GM23338 (cell line): ENCODE measurements around the gene TRMT61A. TPM values are rescaled to one million over a fixed set of nuclear protein-coding genes. Genes with fewer than 3 reads are reported as not detected.

Experiments used
- ATAC-seq: fragments of 200-7000 bp; cut with Tn5 transposase; 3 replicates; pipeline ENCODE4 v1.9.1; 2020
- DNase-seq: peaks from one replicate; pipeline ENCODE4 v3.0.0-alpha.2; 2015; ENCODE audit warnings: low spot score
- H2AFZ ChIP-seq: fragments of 200-600 bp; sonication (generic); 2 replicates; pipeline ENCODE4 v1.8.0; 2016; ENCODE audit warnings: antibody characterized with exemption, mild to moderate bottlenecking, moderate library complexity
- H3F3A ChIP-seq: fragments of 200-600 bp; sonication (generic); replicated peaks from 2 replicates; pipeline ENCODE4 v1.8.0; 2017; ENCODE audit warnings: antibody characterized with exemption, mixed run types, low read depth
- H3K27ac ChIP-seq: fragments of 200-600 bp; sonication (generic); 2 replicates; pipeline ENCODE4 v1.6.1; 2016; ENCODE audit warnings: low read depth
- H3K27me3 ChIP-seq: fragments of 200-600 bp; sonication (generic); 2 replicates; pipeline ENCODE4 v1.8.0; 2016; ENCODE audit warnings: mild to moderate bottlenecking, mixed run types, moderate library complexity; ENCODE audit not compliant: insufficient read depth
- H3K36me3 ChIP-seq: fragments of 200-600 bp; sonication (generic); 2 replicates; pipeline ENCODE4 v1.8.0; 2016; ENCODE audit warnings: mild to moderate bottlenecking; ENCODE audit not compliant: insufficient read depth
- H3K4me1 ChIP-seq: fragments of 200-600 bp; sonication (generic); 2 replicates; pipeline ENCODE4 v1.8.0; 2016; ENCODE audit warnings: mild to moderate bottlenecking, moderate library complexity; ENCODE audit not compliant: insufficient read depth
- H3K4me2 ChIP-seq: fragments of 200-600 bp; sonication (generic); 2 replicates; pipeline ENCODE4 v1.7.1; 2017; ENCODE audit warnings: mixed run types
- H3K4me3 ChIP-seq: fragments of 200-600 bp; sonication (generic); 2 replicates; pipeline ENCODE4 v1.6.1; 2016; ENCODE audit warnings: mixed run types
- H3K79me2 ChIP-seq: fragments of 200-600 bp; sonication (generic); replicated peaks from 2 replicates; pipeline ENCODE4 v1.8.0; 2017; ENCODE audit warnings: mild to moderate bottlenecking; ENCODE audit not compliant: insufficient read depth
- H3K9me2 ChIP-seq: fragments of 200-600 bp; sonication (generic); 2 replicates; pipeline ENCODE4 v1.8.0; 2017; ENCODE audit not compliant: insufficient read depth
- H4K20me1 ChIP-seq: fragments of 200-600 bp; sonication (generic); replicated peaks from 2 replicates; pipeline ENCODE4 v1.8.0; 2017; ENCODE audit warnings: mild to moderate bottlenecking; ENCODE audit not compliant: insufficient read depth
- H3K27ac Mint-ChIP-seq: 2 replicates; pipeline ENCODE4 v1.8.0; 2020; ENCODE audit warnings: inconsistent platforms, mild to moderate bottlenecking, moderate library complexity, mixed read lengths
- H3K27me3 Mint-ChIP-seq: 3 replicates; pipeline ENCODE4 v1.8.0; 2022; ENCODE audit warnings: low read depth, mild to moderate bottlenecking, moderate library complexity, mixed read lengths, inconsistent platforms; ENCODE audit not compliant: insufficient read depth, poor library complexity
- H3K36me3 Mint-ChIP-seq: 3 replicates; pipeline ENCODE4 v1.8.0; 2021; ENCODE audit warnings: low read depth, mild to moderate bottlenecking, inconsistent platforms, moderate library complexity, mixed read lengths
- H3K4me1 Mint-ChIP-seq: 3 replicates; pipeline ENCODE4 v1.8.0; 2020; ENCODE audit warnings: mild to moderate bottlenecking, inconsistent platforms, mixed read lengths
- H3K4me3 Mint-ChIP-seq: 3 replicates; pipeline ENCODE4 v1.8.0; 2021; ENCODE audit warnings: moderate library complexity, mild to moderate bottlenecking, inconsistent platforms, mixed read lengths
- H3K9me3 Mint-ChIP-seq: 3 replicates; pipeline ENCODE4 v1.8.0; 2020; ENCODE audit warnings: moderate library complexity, mild to moderate bottlenecking, inconsistent platforms, mixed read lengths
- CREB1 ChIP-seq: fragments of 250-450 bp; sonication (Bioruptor Pico); IDR thresholded peaks from 2 replicates; pipeline ENCODE4 v1.5.0; 2020; ENCODE audit warnings: low read depth, mild to moderate bottlenecking, moderate library complexity
- CTCF ChIP-seq, 2 experiments: fragments of 200-600 bp in 1 of 2; sonication (generic) in 1 of 2; conservative IDR thresholded peaks; 2 replicates each; pipeline versions ENCODE4 v1.5.1 to v1.6.1; 2016 to 2017; ENCODE audit warnings: antibody characterized with exemption in 2 of 2, low read depth in 2 of 2, mild to moderate bottlenecking in 2 of 2, moderate library complexity in 1 of 2
- ETS1 ChIP-seq: IDR thresholded peaks from 2 replicates; pipeline ENCODE4 v1.6.1; 2016; ENCODE audit warnings: antibody characterized with exemption
- EZH2 ChIP-seq: fragments of 200-600 bp; sonication (generic); IDR thresholded peaks from one replicate; pipeline ENCODE4 v1.8.0; 2017; ENCODE audit warnings: antibody characterized with exemption, mild to moderate bottlenecking, low read depth; ENCODE audit not compliant: unreplicated experiment
- EZH2phosphoT487 ChIP-seq: fragments of 200-600 bp; sonication (generic); IDR thresholded peaks from one replicate; pipeline ENCODE4 v1.8.1; 2018; ENCODE audit warnings: antibody characterized with exemption; ENCODE audit not compliant: unreplicated experiment
- JUNB ChIP-seq: IDR thresholded peaks from one replicate; pipeline ENCODE4 v1.6.1; 2016; ENCODE audit warnings: antibody characterized with exemption; ENCODE audit not compliant: unreplicated experiment
- NANOG ChIP-seq: IDR thresholded peaks from 2 replicates; pipeline ENCODE4 v1.6.1; 2016; ENCODE audit warnings: antibody characterized with exemption, borderline replicate concordance
- POLR2AphosphoS5 ChIP-seq: IDR thresholded peaks from 2 replicates; pipeline ENCODE4 v1.6.1; 2016; ENCODE audit warnings: antibody characterized with exemption, low read depth
- REST ChIP-seq: IDR thresholded peaks from one replicate; pipeline ENCODE4 v1.6.1; 2018; ENCODE audit warnings: antibody characterized with exemption; ENCODE audit not compliant: unreplicated experiment
- STAT1 ChIP-seq: IDR thresholded peaks from one replicate; pipeline ENCODE4 v1.6.1; 2016; ENCODE audit warnings: antibody characterized with exemption; ENCODE audit not compliant: unreplicated experiment
- ZNF114 ChIP-seq: fragments of 250-450 bp; sonication (Bioruptor Pico); IDR thresholded peaks from 2 replicates; pipeline ENCODE4 v1.5.0; 2020; ENCODE audit warnings: mild to moderate bottlenecking, moderate library complexity
- ZNF331 ChIP-seq: fragments of 250-450 bp; sonication (Bioruptor Pico); IDR thresholded peaks from 2 replicates; pipeline ENCODE4 v1.5.0; 2020; ENCODE audit warnings: low read depth, mild to moderate bottlenecking, moderate library complexity
- ZNF462 ChIP-seq: fragments of 250-450 bp; sonication (Bioruptor Pico); IDR thresholded peaks from 2 replicates; pipeline ENCODE4 v1.5.0; 2020; ENCODE audit warnings: mild to moderate bottlenecking, moderate library complexity
- polyA plus RNA-seq: library from polyadenylated mRNA; unstranded; fragments of >200 nt; fragmentation: Nextera tagmentation; extraction: Ambion mirVana; gene quantifications from 2 replicates; pipeline ENCODE4 v1.2.1, GENCODE V29; 2016
- total RNA-seq: library from RNA; depleted of rRNA; stranded (reverse); fragments of >200 nt; shearing (Covaris generic); gene quantifications from 2 replicates; pipeline ENCODE4 v1.2.3, GENCODE V29; 2014

TRMT61A gene
- total and polyA plus RNA-seq, 2 experiments from 2014 or later = 13.4 to 28.2 TPM

- H3K27me3 ChIP-seq = no peaks in the 10 kb centered on the region
- no peak overlapping the region for H3K27ac Mint-ChIP-seq
- peak; percentile 32 for ATAC-seq
These were observed 17.9 kb downstream of the TRMT61A start for GRCh38 chr14:103546652-103547454.

More at GRCh38 chr14:103546652-103547454, 17.9 kb downstream of the TRMT61A start:
- DNase-seq = peak; percentile 87
- Mint-ChIP-seq H3K27me3 (peaks cover 13% of the 10 kb centered on the region), H3K9me3 (no peaks in the 10 kb centered on the region), H3K4me3 (no peak overlapping the region), H3K36me3 (no peaks in the 10 kb centered on the region), H3K4me1 (peaks cover 11% of the 10 kb centered on the region; the same call in 1 of the 3 replicates)
- no peak overlapping the region for H3K4me3 ChIP-seq
- no peak overlapping the region for H2AFZ ChIP-seq
- H3K4me2 ChIP-seq = no peak overlapping the region
- H4K20me1 ChIP-seq = no peaks in the 10 kb centered on the region
- H3K79me2 ChIP-seq = no peaks in the 10 kb centered on the region
- H3K27ac ChIP-seq = no peak overlapping the region
- H3K9me2 ChIP-seq = no peaks in the 10 kb centered on the region
- 0 out of 2 replicates have a peak, but pooled peaks cover 3% of the 10 kb centered on the region for H3F3A ChIP-seq
- TF ChIP-seq NANOG (no peak), CREB1 (0 out of 2 replicates have a peak, but pooled peaks have one; percentile 18), REST (no peak), JUNB (no peak), STAT1 (no peak), ETS1 (no peak), EZH2 (no peak), POLR2AphosphoS5 (no peak), ZNF331 (CRISPR knock-in tag) (no peak), CTCF (conservative IDR thresholded peaks at IDR 0.05; ENCODE audit: low read depth in 2 of 2) (peak; percentile 84 to 99), ZNF114 (no peak), ZNF462 (no peak), EZH2phosphoT487 (no peak)
- peaks cover 16% of the 10 kb centered on the region for H3K4me1 ChIP-seq
- H3K36me3 ChIP-seq = no peaks in the 10 kb centered on the region
